Astrocyte of the spinal cord (primary cell): ENCODE measurements around the gene THBS1.

Experiments used
- DNase-seq: peaks from one replicate; pipeline ENCODE4 v3.0.0; 2011; ENCODE audit warnings: low read depth, low spot score
- H3K4me3 ChIP-seq: 2 replicates; pipeline ENCODE4 v1.5.1; 2011; ENCODE audit warnings: low read depth, mild to moderate bottlenecking, low read length, moderate library complexity
- CTCF ChIP-seq: IDR thresholded peaks from 2 replicates; pipeline ENCODE4 v1.5.1; 2012; ENCODE audit warnings: low read depth, mild to moderate bottlenecking, low read length, inconsistent platforms
- in situ Hi-C: cut with HindIII; loops from 2 replicates; pipeline ENCODE4 v1.10.0; 2017; ENCODE audit warnings: low sequenced_read_pairs

THBS1 gene

GRCh38 chr15:39578851-39579486, 1.9 kb upstream of the THBS1 start:
- in situ Hi-C loops: no loop called here
- TF ChIP-seq CTCF: peak; percentile 13
- peak overlapping the region; percentile 52 for H3K4me3 ChIP-seq
- peak; percentile 20 for DNase-seq

- in situ Hi-C loops: no loop called here
- DNase-seq: peak; percentile 90
- no peak for TF ChIP-seq CTCF
- peak overlapping the region; percentile 52 for H3K4me3 ChIP-seq
These were observed 1.3 kb upstream of the THBS1 start for GRCh38 chr15:39579487-39580116.

- in situ Hi-C loops: no loop called here
- peak overlapping the region; percentile 68 for H3K4me3 ChIP-seq
- peak; percentile 91 for TF ChIP-seq CTCF
- peak; percentile 97 for DNase-seq
These were observed 778 bp upstream of the THBS1 start for GRCh38 chr15:39580117-39580484.

- in situ Hi-C loops: no loop called here
- peak overlapping the region; percentile 68 for H3K4me3 ChIP-seq
- DNase-seq: no peak
- no peak for TF ChIP-seq CTCF
These were observed 438 bp downstream of the THBS1 start for GRCh38 chr15:39581242-39581792.

- TF ChIP-seq CTCF: peak; percentile 50
- H3K4me3 ChIP-seq: peak overlapping the region; percentile 68
- in situ Hi-C loops: no loop called here
- DNase-seq: peak; percentile 32
These were observed 960 bp downstream of the THBS1 start for GRCh38 chr15:39581793-39582285.

GRCh38 chr15:39582286-39582976, 1.6 kb downstream of the THBS1 start:
- peak; percentile 25 for DNase-seq

More at GRCh38 chr15:39582286-39582976, 1.6 kb downstream of the THBS1 start:
- no peak for TF ChIP-seq CTCF
- in situ Hi-C loops: no loop called here
- H3K4me3 ChIP-seq: peak overlapping the region; percentile 68
